ENCODE data around the gene RLBP1.

The RLBP1 gene

GRCh38 chr15:89217686-89218376, 3.5 kb downstream of the RLBP1 start:
- TF ChIP-seq CTCF (IDR thresholded peaks at IDR 0.05; ENCODE audit: poor library complexity, severe bottlenecking): no peak

GRCh38 chr15:89217031-89217430, 4.3 kb downstream of the RLBP1 start:
- no peaks in the 10 kb centered on the region for H3K36me3 ChIP-seq (ENCODE audit: low read depth)
- H3K4me1 ChIP-seq (ENCODE audit: insufficient read depth, poor library complexity, severe bottlenecking): peaks cover 4% of the 10 kb centered on the region
- TF ChIP-seq CTCF (IDR thresholded peaks at IDR 0.05; ENCODE audit: poor library complexity, severe bottlenecking): no peak
- DNase-seq (ENCODE audit: low spot score): no peak
- no peak overlapping the region for H3K27ac ChIP-seq (ENCODE audit: poor library complexity, severe bottlenecking)
- no peaks in the 10 kb centered on the region for H3K9me3 ChIP-seq (ENCODE audit: severe bottlenecking)
- ATAC-seq (ENCODE audit: low read depth): no peak
- H3K4me3 ChIP-seq (ENCODE audit: severe bottlenecking): no peak overlapping the region
- H3K27me3 ChIP-seq (ENCODE audit: insufficient read depth, poor library complexity, severe bottlenecking): no peaks in the 10 kb centered on the region

More at GRCh38 chr15:89217686-89218376, 3.5 kb downstream of the RLBP1 start:
- no peaks in the 10 kb centered on the region for H3K36me3 ChIP-seq (ENCODE audit: low read depth)
- no peaks in the 10 kb centered on the region for H3K9me3 ChIP-seq (ENCODE audit: severe bottlenecking)
- H3K27me3 ChIP-seq (ENCODE audit: insufficient read depth, poor library complexity, severe bottlenecking): no peaks in the 10 kb centered on the region
- no peak overlapping the region for H3K27ac ChIP-seq (ENCODE audit: poor library complexity, severe bottlenecking)
- no peak overlapping the region for H3K4me3 ChIP-seq (ENCODE audit: severe bottlenecking)
- ATAC-seq (ENCODE audit: low read depth) (peak; percentile 13; the same call in 1 of the 3 replicates), DNase-seq (ENCODE audit: low spot score) (no peak)
- peaks cover 4% of the 10 kb centered on the region for H3K4me1 ChIP-seq (ENCODE audit: insufficient read depth, poor library complexity, severe bottlenecking)

- no peak for TF ChIP-seq CTCF (IDR thresholded peaks at IDR 0.05; ENCODE audit: poor library complexity, severe bottlenecking)
- Histone ChIP-seq H3K4me1 (ENCODE audit: insufficient read depth, poor library complexity, severe bottlenecking) (no peaks in the 10 kb centered on the region), H3K27ac (ENCODE audit: poor library complexity, severe bottlenecking) (no peak overlapping the region), H3K4me3 (ENCODE audit: severe bottlenecking) (no peak overlapping the region), H3K9me3 (ENCODE audit: severe bottlenecking) (no peaks in the 10 kb centered on the region), H3K36me3 (ENCODE audit: low read depth) (no peaks in the 10 kb centered on the region), H3K27me3 (ENCODE audit: insufficient read depth, poor library complexity, severe bottlenecking) (no peaks in the 10 kb centered on the region)
- 0 out of 3 replicates have a peak, but pooled peaks have one; percentile 27 for ATAC-seq (ENCODE audit: low read depth)
- DNase-seq (ENCODE audit: low spot score): no peak
Measured at GRCh38 chr15:89215627-89216026, 5.8 kb downstream of the RLBP1 start.

- H3K9me3 ChIP-seq (ENCODE audit: severe bottlenecking): no peaks in the 10 kb centered on the region
- no peak overlapping the region for H3K27ac ChIP-seq (ENCODE audit: poor library complexity, severe bottlenecking)
- ATAC-seq (ENCODE audit: low read depth) (no peak), DNase-seq (ENCODE audit: low spot score) (no peak)
- no peak for TF ChIP-seq CTCF (IDR thresholded peaks at IDR 0.05; ENCODE audit: poor library complexity, severe bottlenecking)
- no peaks in the 10 kb centered on the region for H3K36me3 ChIP-seq (ENCODE audit: low read depth)
- H3K27me3 ChIP-seq (ENCODE audit: insufficient read depth, poor library complexity, severe bottlenecking): no peaks in the 10 kb centered on the region
- no peaks in the 10 kb centered on the region for H3K4me1 ChIP-seq (ENCODE audit: insufficient read depth, poor library complexity, severe bottlenecking)
- H3K4me3 ChIP-seq (ENCODE audit: severe bottlenecking): no peak overlapping the region
Measured at GRCh38 chr15:89211678-89212170, 9.7 kb downstream of the RLBP1 start.

- no peak for TF ChIP-seq CTCF (IDR thresholded peaks at IDR 0.05; ENCODE audit: poor library complexity, severe bottlenecking)
- Histone ChIP-seq H3K27ac (ENCODE audit: poor library complexity, severe bottlenecking) (no peak overlapping the region), H3K4me3 (ENCODE audit: severe bottlenecking) (no peak overlapping the region), H3K27me3 (ENCODE audit: insufficient read depth, poor library complexity, severe bottlenecking) (no peaks in the 10 kb centered on the region), H3K9me3 (ENCODE audit: severe bottlenecking) (no peaks in the 10 kb centered on the region), H3K4me1 (ENCODE audit: insufficient read depth, poor library complexity, severe bottlenecking) (no peaks in the 10 kb centered on the region), H3K36me3 (ENCODE audit: low read depth) (no peaks in the 10 kb centered on the region)
- DNase-seq (ENCODE audit: low spot score): no peak
- no peak for ATAC-seq (ENCODE audit: low read depth)
Measured at GRCh38 chr15:89209057-89209456, 12.3 kb downstream of the RLBP1 start.
